ENCODE measurements around the gene PADI3. TPM values are rescaled to one million over a fixed set of nuclear protein-coding genes. Genes with fewer than 3 reads are reported as not detected.

Gene PADI3
- polyA plus RNA-seq, 1 of the 3 experiments (the other 2 are of a cell fraction), result 0.30 TPM

DNA sequence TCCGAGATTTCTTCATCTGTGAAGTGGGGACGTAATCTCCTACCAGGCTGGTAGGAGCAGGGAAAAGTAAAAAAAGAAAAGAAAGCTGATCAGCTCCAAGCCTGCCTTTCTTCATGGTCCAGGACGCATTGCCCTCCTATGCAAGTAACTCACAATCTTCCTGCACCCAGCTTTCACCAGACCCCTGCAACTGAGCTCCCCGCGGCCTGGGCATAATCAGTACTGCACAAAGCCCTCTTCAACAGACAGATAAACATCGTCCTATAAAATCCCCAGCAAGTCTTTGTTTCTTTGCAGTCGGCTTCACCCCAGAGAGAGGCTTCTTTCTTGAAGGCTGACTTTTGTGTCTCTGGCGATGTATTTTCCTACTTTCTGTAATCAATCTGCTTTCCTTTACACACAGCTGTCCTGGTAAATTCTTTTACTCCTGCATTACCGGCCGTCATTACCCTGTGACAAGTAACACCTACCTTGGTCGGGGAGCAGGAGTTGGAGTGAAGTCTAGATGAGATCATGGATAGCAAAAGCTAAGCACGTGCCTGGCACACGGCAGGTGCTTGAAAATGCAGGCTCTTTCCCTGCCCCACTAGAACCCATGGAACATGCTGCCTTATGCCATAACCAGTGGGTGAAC is 35.6 kb upstream of the PADI3 start:
- no peaks in the 10 kb centered on the region for H3K36me3 ChIP-seq (replicated peaks in 1 of 2; ENCODE audit: control insufficient read depth in 1 of 2, insufficient read depth in 2 of 2, low read length in 1 of 2)
- H3F3A ChIP-seq (replicated peaks; ENCODE audit: insufficient read depth), result peaks cover 3% of the 10 kb centered on the region
- TF ChIP-seq RAD21 (IDR thresholded peaks at IDR 0.05; ENCODE audit: low read length) (no peak), YY1 (IDR thresholded peaks at IDR 0.05; ENCODE audit: low read depth) (no peak), MXI1 (IDR thresholded peaks at IDR 0.05; ENCODE audit: low read depth, low read length) (no peak), CHD2 (IDR thresholded peaks at IDR 0.05; ENCODE audit: low read length, partially characterized antibody) (no peak), RFX5 (IDR thresholded peaks at IDR 0.05; ENCODE audit: low read length) (no peak), GABPA (IDR thresholded peaks at IDR 0.05; ENCODE audit: low read depth) (no peak), TAF1 (IDR thresholded peaks at IDR 0.05; ENCODE audit: borderline replicate concordance, low read depth, low read length) (no peak), ELF1 (IDR thresholded peaks at IDR 0.05) (no peak)
- TF ChIP-seq, protein P1, sequence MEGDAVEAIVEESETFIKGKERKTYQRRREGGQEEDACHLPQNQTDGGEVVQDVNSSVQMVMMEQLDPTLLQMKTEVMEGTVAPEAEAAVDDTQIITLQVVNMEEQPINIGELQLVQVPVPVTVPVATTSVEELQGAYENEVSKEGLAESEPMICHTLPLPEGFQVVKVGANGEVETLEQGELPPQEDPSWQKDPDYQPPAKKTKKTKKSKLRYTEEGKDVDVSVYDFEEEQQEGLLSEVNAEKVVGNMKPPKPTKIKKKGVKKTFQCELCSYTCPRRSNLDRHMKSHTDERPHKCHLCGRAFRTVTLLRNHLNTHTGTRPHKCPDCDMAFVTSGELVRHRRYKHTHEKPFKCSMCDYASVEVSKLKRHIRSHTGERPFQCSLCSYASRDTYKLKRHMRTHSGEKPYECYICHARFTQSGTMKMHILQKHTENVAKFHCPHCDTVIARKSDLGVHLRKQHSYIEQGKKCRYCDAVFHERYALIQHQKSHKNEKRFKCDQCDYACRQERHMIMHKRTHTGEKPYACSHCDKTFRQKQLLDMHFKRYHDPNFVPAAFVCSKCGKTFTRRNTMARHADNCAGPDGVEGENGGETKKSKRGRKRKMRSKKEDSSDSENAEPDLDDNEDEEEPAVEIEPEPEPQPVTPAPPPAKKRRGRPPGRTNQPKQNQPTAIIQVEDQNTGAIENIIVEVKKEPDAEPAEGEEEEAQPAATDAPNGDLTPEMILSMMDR (IDR thresholded peaks at IDR 0.05), result no peak
- TF ChIP-seq, protein P2, sequence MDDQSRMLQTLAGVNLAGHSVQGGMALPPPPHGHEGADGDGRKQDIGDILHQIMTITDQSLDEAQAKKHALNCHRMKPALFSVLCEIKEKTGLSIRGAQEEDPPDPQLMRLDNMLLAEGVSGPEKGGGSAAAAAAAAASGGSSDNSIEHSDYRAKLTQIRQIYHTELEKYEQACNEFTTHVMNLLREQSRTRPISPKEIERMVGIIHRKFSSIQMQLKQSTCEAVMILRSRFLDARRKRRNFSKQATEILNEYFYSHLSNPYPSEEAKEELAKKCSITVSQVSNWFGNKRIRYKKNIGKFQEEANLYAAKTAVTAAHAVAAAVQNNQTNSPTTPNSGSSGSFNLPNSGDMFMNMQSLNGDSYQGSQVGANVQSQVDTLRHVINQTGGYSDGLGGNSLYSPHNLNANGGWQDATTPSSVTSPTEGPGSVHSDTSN (IDR thresholded peaks at IDR 0.05), result no peak
- H3K4me2 ChIP-seq, result no peak overlapping the region; the same call in 1 of the 2 replicates
- H3K27me3 ChIP-seq (ENCODE audit: insufficient read depth), result no peaks in the 10 kb centered on the region
- CTCF ChIA-PET, result interaction anchor here (1.0 to 1.5 kb wide), 2 partner anchors 24 to 88 kb away, joined by 5 to 9 read pairs; no protein-coding TSS in a partner anchor
- no peaks in the 10 kb centered on the region for H3K9me3 ChIP-seq
- H4K20me1 ChIP-seq (ENCODE audit: insufficient read depth), result no peaks in the 10 kb centered on the region
- H3K9me2 ChIP-seq, result no peaks in the 10 kb centered on the region
- no peak overlapping the region for H3K4me3 ChIP-seq (ENCODE audit: low read depth in 2 of 2, low read length in 1 of 2)
- no peak for DNase-seq
- peaks cover 7 to 17% of the 10 kb centered on the region in 2 experiments; a peak in 3 of 4 replicates for H3K4me1 ChIP-seq (ENCODE audit: control insufficient read depth in 1 of 2, insufficient read depth in 2 of 2, low read depth in 1 of 2, low read length in 1 of 2)
- peak overlapping the region; percentile 31; the same call in 1 of the 2 replicates for H2AFZ ChIP-seq (ENCODE audit: low read depth)
- H3K9ac ChIP-seq, result no peak overlapping the region
- POLR2A ChIA-PET, result no interaction called here
- WGBS (ENCODE audit: low lambda C conversion rate), result 89% methylated on average over 13 of the region's 13 CpGs
- peak overlapping the region in 1 of 2 experiments; percentile 17; a peak in 1 of 4 replicates for H3K27ac ChIP-seq (ENCODE audit: low read depth in 2 of 2, low read length in 1 of 2)
- no peaks in the 10 kb centered on the region for H3K79me2 ChIP-seq (ENCODE audit: insufficient read depth)

DNA sequence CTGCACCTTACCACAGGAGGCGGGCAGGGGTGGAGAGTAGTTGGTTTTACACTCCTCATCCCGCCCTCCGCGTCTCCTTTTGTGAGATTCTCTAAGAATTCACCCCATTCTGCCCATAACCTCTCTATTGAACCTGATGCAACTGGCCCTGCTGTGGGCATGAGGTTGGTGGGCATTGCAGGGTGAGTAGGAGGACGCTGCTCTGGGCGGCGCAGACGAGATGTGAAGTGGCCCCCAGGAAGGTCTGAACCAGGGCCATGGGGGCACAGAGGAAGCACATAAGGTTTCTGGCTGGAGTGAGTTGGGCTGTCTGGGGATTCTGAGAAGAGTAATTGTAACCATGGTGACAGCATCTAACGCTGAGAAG is 35.1 kb upstream of the PADI3 start:
- 94% methylated on average over 8 of the region's 9 CpGs for WGBS (ENCODE audit: low lambda C conversion rate)
- H3K9me3 ChIP-seq, result no peaks in the 10 kb centered on the region
- H3K36me3 ChIP-seq (replicated peaks in 1 of 2; ENCODE audit: control insufficient read depth in 1 of 2, insufficient read depth in 2 of 2, low read length in 1 of 2), result no peaks in the 10 kb centered on the region
- no peak overlapping the region for H2AFZ ChIP-seq (ENCODE audit: low read depth)
- no peak for DNase-seq
- H4K20me1 ChIP-seq (ENCODE audit: insufficient read depth), result no peaks in the 10 kb centered on the region
- peaks cover 7 to 16% of the 10 kb centered on the region in 2 experiments; a peak in 3 of 4 replicates for H3K4me1 ChIP-seq (ENCODE audit: control insufficient read depth in 1 of 2, insufficient read depth in 2 of 2, low read depth in 1 of 2, low read length in 1 of 2)
- TF ChIP-seq TAF1 (IDR thresholded peaks at IDR 0.05; ENCODE audit: borderline replicate concordance, low read depth, low read length) (no peak), FOXM1 (IDR thresholded peaks at IDR 0.05; ENCODE audit: low read depth) (no peak), ELF1 (IDR thresholded peaks at IDR 0.05) (no peak), EP300 (IDR thresholded peaks at IDR 0.05; ENCODE audit: borderline replicate concordance in 1 of 2, low read depth in 1 of 2, low read length in 1 of 2) (no peak), TEAD4 (IDR thresholded peaks at IDR 0.05; ENCODE audit: borderline replicate concordance, insufficient read depth) (no peak)
- TF ChIP-seq, protein P3, sequence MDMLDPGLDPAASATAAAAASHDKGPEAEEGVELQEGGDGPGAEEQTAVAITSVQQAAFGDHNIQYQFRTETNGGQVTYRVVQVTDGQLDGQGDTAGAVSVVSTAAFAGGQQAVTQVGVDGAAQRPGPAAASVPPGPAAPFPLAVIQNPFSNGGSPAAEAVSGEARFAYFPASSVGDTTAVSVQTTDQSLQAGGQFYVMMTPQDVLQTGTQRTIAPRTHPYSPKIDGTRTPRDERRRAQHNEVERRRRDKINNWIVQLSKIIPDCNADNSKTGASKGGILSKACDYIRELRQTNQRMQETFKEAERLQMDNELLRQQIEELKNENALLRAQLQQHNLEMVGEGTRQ (IDR thresholded peaks at IDR 0.05; ENCODE audit: borderline replicate concordance, low read depth, low read length), result no peak
- peaks cover 3% of the 10 kb centered on the region for H3F3A ChIP-seq (replicated peaks; ENCODE audit: insufficient read depth)
- H3K9me2 ChIP-seq, result no peaks in the 10 kb centered on the region
- H3K4me3 ChIP-seq (ENCODE audit: low read depth in 2 of 2, low read length in 1 of 2), result no peak overlapping the region
- H3K27ac ChIP-seq (ENCODE audit: low read depth in 2 of 2, low read length in 1 of 2), result no peak overlapping the region
- ChIA-PET POLR2A (no interaction called here), CTCF (no interaction called here)
- H3K4me2 ChIP-seq, result no peak overlapping the region
- H3K9ac ChIP-seq, result no peak overlapping the region
- H3K27me3 ChIP-seq (ENCODE audit: insufficient read depth), result no peaks in the 10 kb centered on the region
- no peaks in the 10 kb centered on the region for H3K79me2 ChIP-seq (ENCODE audit: insufficient read depth)
